ENCODE results near the gene ENAH. TPM values are rescaled to one million over a fixed set of nuclear protein-coding genes. Genes with fewer than 3 reads are reported as not detected.

ENAH gene
- polyA plus RNA-seq, 1 of the 3 experiments (the other 2 are of a cell fraction): 48.9 TPM

GRCh38 chr1:225549821-225550220 is 103.1 kb downstream of the ENAH start:
- H3K79me2 ChIP-seq (ENCODE audit: insufficient read depth): peaks cover 98% of the 10 kb centered on the region
- CTCF ChIA-PET: interaction anchor here (2.3 to 8.8 kb wide), 3 partner anchors 14 to 221 kb away, joined by 7 to 95 read pairs (median 16); no protein-coding TSS in a partner anchor

GRCh38 chr1:225548140-225548857 is 104.6 kb downstream of the ENAH start:
- POLR2A ChIA-PET: no interaction called here
- CTCF ChIA-PET: interaction anchor here (0.6 to 3.1 kb wide), 5 partner anchors 13 to 224 kb away, joined by 3 to 11 read pairs (median 3); no protein-coding TSS in a partner anchor
- Histone ChIP-seq H3K9ac (no peak overlapping the region; the same call in 1 of the 2 replicates), H3K27me3 (ENCODE audit: insufficient read depth) (no peaks in the 10 kb centered on the region), H3K27ac (ENCODE audit: low read depth in 2 of 2, low read length in 1 of 2) (peak overlapping the region; percentile 40 to 76; a peak in 3 of 4 replicates), H3K9me3 (no peaks in the 10 kb centered on the region), H3K4me1 (ENCODE audit: control insufficient read depth in 1 of 2, insufficient read depth in 2 of 2, low read depth in 1 of 2, low read length in 1 of 2) (peaks cover 9 to 17% of the 10 kb centered on the region in 2 experiments; a peak in 3 of 4 replicates), H3K9me2 (no peaks in the 10 kb centered on the region), H4K20me1 (ENCODE audit: insufficient read depth) (peaks cover 54% of the 10 kb centered on the region), H3K4me3 (ENCODE audit: low read depth in 2 of 2, low read length in 1 of 2) (no peak overlapping the region), H3F3A (replicated peaks; ENCODE audit: insufficient read depth) (peaks cover 19% of the 10 kb centered on the region), H2AFZ (ENCODE audit: low read depth) (no peak overlapping the region), H3K79me2 (ENCODE audit: insufficient read depth) (peaks cover 99% of the 10 kb centered on the region), H3K36me3 (replicated peaks in 1 of 2; ENCODE audit: control insufficient read depth in 1 of 2, insufficient read depth in 2 of 2, low read length in 1 of 2) (peaks cover 18 to 29% of the 10 kb centered on the region in 2 experiments), H3K4me2 (no peak overlapping the region)
- DNase-seq: no peak
- 64% methylated on average over 4 of the region's 4 CpGs for WGBS (ENCODE audit: low lambda C conversion rate)
- TF ChIP-seq MEF2A (IDR thresholded peaks at IDR 0.05; ENCODE audit: borderline replicate concordance, low read depth) (no peak), JUND (IDR thresholded peaks at IDR 0.05) (no peak), GATA2 (CRISPR knock-in tag; IDR thresholded peaks at IDR 0.05) (no peak), SMC3 (IDR thresholded peaks at IDR 0.05; ENCODE audit: low read depth, low read length) (no peak), EZH2phosphoT487 (IDR thresholded peaks at IDR 0.05; ENCODE audit: borderline replicate concordance, low read depth) (no peak), NRF1 (IDR thresholded peaks at IDR 0.05; ENCODE audit: low read depth, low read length) (no peak), IRF3 (IDR thresholded peaks at IDR 0.05; ENCODE audit: low read depth, low read length) (no peak), EP300 (IDR thresholded peaks at IDR 0.05; ENCODE audit: borderline replicate concordance in 1 of 2, low read depth in 1 of 2, low read length in 1 of 2) (no peak), TEAD4 (IDR thresholded peaks at IDR 0.05; ENCODE audit: borderline replicate concordance, insufficient read depth) (no peak), FOXJ3 (CRISPR knock-in tag; IDR thresholded peaks at IDR 0.05) (no peak), TAF1 (IDR thresholded peaks at IDR 0.05; ENCODE audit: borderline replicate concordance, low read depth, low read length) (no peak), GABPA (IDR thresholded peaks at IDR 0.05; ENCODE audit: low read depth) (no peak), ELF1 (IDR thresholded peaks at IDR 0.05) (no peak), SIN3A (IDR thresholded peaks at IDR 0.05; ENCODE audit: borderline replicate concordance, low read depth, low read length) (no peak), ZBTB33 (IDR thresholded peaks at IDR 0.05; ENCODE audit: borderline replicate concordance, low read depth) (no peak), RAD21 (IDR thresholded peaks at IDR 0.05; ENCODE audit: low read length) (no peak)

More at GRCh38 chr1:225549821-225550220, 103.1 kb downstream of the ENAH start:
- H3K36me3 ChIP-seq (replicated peaks in 1 of 2; ENCODE audit: control insufficient read depth in 1 of 2, insufficient read depth in 2 of 2, low read length in 1 of 2): peaks cover 33 to 43% of the 10 kb centered on the region in 2 experiments
- H3K27me3 ChIP-seq (ENCODE audit: insufficient read depth): no peaks in the 10 kb centered on the region
- H3F3A ChIP-seq (replicated peaks; ENCODE audit: insufficient read depth): peaks cover 14% of the 10 kb centered on the region
- no peak overlapping the region for H3K4me3 ChIP-seq (ENCODE audit: low read depth in 2 of 2, low read length in 1 of 2)
- POLR2A ChIA-PET: no interaction called here
- peaks cover 9 to 14% of the 10 kb centered on the region in 2 experiments; a peak in 3 of 4 replicates for H3K4me1 ChIP-seq (ENCODE audit: control insufficient read depth in 1 of 2, insufficient read depth in 2 of 2, low read depth in 1 of 2, low read length in 1 of 2)
- no peak overlapping the region for H3K27ac ChIP-seq (ENCODE audit: low read depth in 2 of 2, low read length in 1 of 2)
- no peak for DNase-seq
- no peak overlapping the region for H3K9ac ChIP-seq
- no peaks in the 10 kb centered on the region for H3K9me3 ChIP-seq
- peaks cover 42% of the 10 kb centered on the region for H4K20me1 ChIP-seq (ENCODE audit: insufficient read depth)
- no peak overlapping the region for H3K4me2 ChIP-seq
- no peaks in the 10 kb centered on the region for H3K9me2 ChIP-seq
- 96% methylated on average over 2 of the region's 2 CpGs for WGBS (ENCODE audit: low lambda C conversion rate)
- TF ChIP-seq FOSL2 (IDR thresholded peaks at IDR 0.05; ENCODE audit: borderline replicate concordance, low read depth) (no peak), NFIC (IDR thresholded peaks at IDR 0.05; ENCODE audit: borderline replicate concordance) (no peak), CHD2 (IDR thresholded peaks at IDR 0.05; ENCODE audit: low read length, partially characterized antibody) (no peak), POLR2AphosphoS5 (IDR thresholded peaks at IDR 0.05; ENCODE audit: low read depth, low read length) (no peak), RFX5 (IDR thresholded peaks at IDR 0.05; ENCODE audit: low read length) (no peak), IRF3 (IDR thresholded peaks at IDR 0.05; ENCODE audit: low read depth, low read length) (no peak), RXRA (IDR thresholded peaks at IDR 0.05; ENCODE audit: borderline replicate concordance, low read depth) (no peak), EP300 (IDR thresholded peaks at IDR 0.05; ENCODE audit: borderline replicate concordance in 1 of 2, low read depth in 1 of 2, low read length in 1 of 2) (no peak)
- no peak overlapping the region for H2AFZ ChIP-seq (ENCODE audit: low read depth)
